ENCODE results near the gene STX17.

- no peak for TF ChIP-seq CTCF (IDR thresholded peaks at IDR 0.05)
- no peak for TF ChIP-seq POLR2A (IDR thresholded peaks at IDR 0.05)
- TF ChIP-seq EP300 (IDR thresholded peaks at IDR 0.05), result no peak
Observed at GRCh38 chr9:99863955-99864354, 42.5 kb upstream of the STX17 start.

Measured in stomach (tissue), 4 donors.